H1 (cell line): ENCODE results near the gene TFPT. TPM values are rescaled to one million over a fixed set of nuclear protein-coding genes. Genes with fewer than 3 reads are reported as not detected.

Experiments
- CTCF ChIA-PET: fragments of 300-600 bp; sonication (Branson Sonifier 250); formaldehyde crosslinking; loops from one replicate; lab custom pipeline; 2021; ENCODE audit not compliant: partially characterized antibody; lab: Charles Lee
- POLR2A ChIA-PET: fragments of 300-600 bp; sonication (Branson Sonifier 250); formaldehyde crosslinking; loops from one replicate; lab custom pipeline; 2021; ENCODE audit warnings: inconsistent platforms; ENCODE audit not compliant: partially characterized antibody; lab: Charles Lee
- DNase-seq, 2 experiments: peaks; one replicate each; pipeline versions ENCODE4 v3.0.0 to v3.0.0-alpha.2; 2010 to 2022; ENCODE audit warnings: low spot score in 2 of 2, low read depth in 1 of 2, mixed read lengths in 1 of 2
- FAIRE-seq: peaks from 2 replicates; lab custom pipeline; 2011; peaks lifted over from hg19 to GRCh38; lab: Jason Lieb, UNC
- H2AFZ ChIP-seq: 2 replicates; pipeline ENCODE4 v1.8.1; 2012; ENCODE audit warnings: low read length, inconsistent platforms
- H2AK5ac ChIP-seq: 2 replicates; pipeline ENCODE4 v1.6.1; 2013; ENCODE audit warnings: low read depth, low read length
- H2BK120ac ChIP-seq: replicated peaks from 2 replicates; pipeline ENCODE3; 2013; ENCODE audit warnings: low read depth, low read length, inconsistent platforms
- H2BK12ac ChIP-seq: 2 replicates; pipeline ENCODE4 v1.6.1; 2013; ENCODE audit warnings: low read depth, low read length
- H2BK15ac ChIP-seq: 2 replicates; pipeline ENCODE4 v1.6.1; 2013; ENCODE audit warnings: low read length
- H2BK20ac ChIP-seq: 2 replicates; pipeline ENCODE4 v1.6.1; 2013; ENCODE audit warnings: low read length
- H2BK5ac ChIP-seq: 2 replicates; pipeline ENCODE4 v1.6.1; 2013; ENCODE audit warnings: low read depth, low read length
- H3K14ac ChIP-seq: 2 replicates; pipeline ENCODE4 v1.6.1; 2013; ENCODE audit warnings: inconsistent platforms; ENCODE audit not compliant: insufficient read length
- H3K18ac ChIP-seq: 2 replicates; pipeline ENCODE4 v1.6.1; 2013; ENCODE audit warnings: low read length; ENCODE audit errors: extremely low read depth
- H3K23ac ChIP-seq: 2 replicates; pipeline ENCODE4 v1.6.1; 2013; ENCODE audit warnings: inconsistent platforms; ENCODE audit not compliant: insufficient read length
- H3K23me2 ChIP-seq: 2 replicates; pipeline ENCODE4 v1.6.1; 2013; ENCODE audit warnings: low read depth, low read length
- H3K27ac ChIP-seq: 2 replicates; pipeline ENCODE4 v1.6.1; 2011; ENCODE audit warnings: low read depth, low read length, inconsistent platforms
- H3K27me3 ChIP-seq, 4 experiments: replicated peaks in 1 of 4; 1 replicate in 1 of 4; 2 replicates in 3 of 4; pipeline versions ENCODE4 v1.6.1 to v1.8.1; 2011 to 2013; ENCODE audit warnings: low read length in 3 of 4, mild to moderate bottlenecking in 3 of 4, inconsistent platforms in 2 of 4, mixed read lengths in 2 of 4, moderate library complexity in 1 of 4; ENCODE audit not compliant: control insufficient read depth in 3 of 4, insufficient read depth in 3 of 4; ENCODE audit errors: extremely low read depth in 1 of 4
- H3K36me3 ChIP-seq, 4 experiments: 2 replicates each; pipeline versions ENCODE4 v1.6.1 to v1.8.1; 2011 to 2013; ENCODE audit warnings: mild to moderate bottlenecking in 4 of 4, low read length in 3 of 4, moderate library complexity in 2 of 4, control low read depth in 1 of 4, inconsistent platforms in 1 of 4; ENCODE audit not compliant: insufficient read depth in 4 of 4, control insufficient read depth in 2 of 4
- H3K4ac ChIP-seq: replicated peaks from 2 replicates; pipeline ENCODE3; 2013; ENCODE audit warnings: low read length, low read depth, mixed read lengths, inconsistent platforms; ENCODE audit not compliant: insufficient read length
- H3K4me1 ChIP-seq, 4 experiments: replicated peaks in 1 of 4; 1 replicate in 1 of 4; 2 replicates in 3 of 4; pipeline versions ENCODE4 v1.6.1 to v1.8.1; 2011 to 2013; ENCODE audit warnings: low read length in 3 of 4, inconsistent platforms in 2 of 4, mixed read lengths in 1 of 4; ENCODE audit not compliant: insufficient read depth in 4 of 4, control insufficient read depth in 3 of 4
- H3K4me2 ChIP-seq, 2 experiments: 2 replicates each; pipeline versions ENCODE4 v1.6.1 to v1.8.1; 2011 to 2013; ENCODE audit warnings: low read depth in 2 of 2, low read length in 2 of 2, control low read depth in 1 of 2, inconsistent platforms in 1 of 2, mild to moderate bottlenecking in 1 of 2; ENCODE audit not compliant: insufficient read depth in 1 of 2
- H3K4me3 ChIP-seq, 4 experiments: fragments of 200-600, 300-600 bp in 1 of 4; sonication (generic), shearing (Covaris generic), sonication (Bioruptor Twin) in 1 of 4; 2 replicates each; pipeline versions ENCODE4 v1.5.1 to v1.8.1; 2011 to 2016; ENCODE audit warnings: low read length in 4 of 4, low read depth in 3 of 4, control low read depth in 2 of 4, inconsistent platforms in 2 of 4, mild to moderate bottlenecking in 2 of 4, mixed read lengths in 1 of 4, moderate library complexity in 1 of 4; ENCODE audit not compliant: insufficient read depth in 2 of 4; ENCODE audit errors: extremely low read depth in 1 of 4
- H3K56ac ChIP-seq: replicated peaks from 2 replicates; pipeline ENCODE3; 2013; ENCODE audit warnings: low read depth, mild to moderate bottlenecking, mixed read lengths, low read length, inconsistent platforms; ENCODE audit not compliant: insufficient read length
- H3K79me1 ChIP-seq: 2 replicates; pipeline ENCODE4 v1.6.1; 2013; ENCODE audit warnings: low read depth, low read length, control low read depth
- H3K79me2 ChIP-seq, 2 experiments: 2 replicates each; pipeline versions ENCODE4 v1.6.1 to v1.8.1; 2012 to 2013; ENCODE audit warnings: low read length in 2 of 2, mild to moderate bottlenecking in 2 of 2, inconsistent platforms in 1 of 2; ENCODE audit not compliant: insufficient read depth in 2 of 2, control insufficient read depth in 1 of 2
- H3K9ac ChIP-seq, 4 experiments: replicated peaks in 1 of 4; 1 replicate in 1 of 4; 2 replicates in 3 of 4; pipeline versions ENCODE4 v1.6.1 to v1.8.1; 2011 to 2013; ENCODE audit warnings: low read depth in 3 of 4, low read length in 3 of 4, control low read depth in 2 of 4, mild to moderate bottlenecking in 2 of 4, moderate library complexity in 2 of 4, inconsistent platforms in 1 of 4; ENCODE audit errors: extremely low read depth in 1 of 4
- H3K9me3 ChIP-seq, 2 experiments: 2 replicates each; pipeline versions ENCODE4 v1.6.1 to v1.8.1; 2012 to 2013; ENCODE audit warnings: mild to moderate bottlenecking in 2 of 2, moderate library complexity in 2 of 2, control low read depth in 1 of 2, inconsistent platforms in 1 of 2, low read depth in 1 of 2, low read length in 1 of 2, mixed read lengths in 1 of 2; ENCODE audit not compliant: insufficient read depth in 2 of 2
- H4K20me1 ChIP-seq, 2 experiments: replicated peaks in 1 of 2; 2 replicates each; pipeline versions ENCODE3 to v1.8.1; 2011 to 2013; ENCODE audit warnings: inconsistent platforms in 2 of 2, low read length in 2 of 2, mild to moderate bottlenecking in 1 of 2; ENCODE audit not compliant: insufficient read depth in 2 of 2, control insufficient read depth in 1 of 2
- H4K5ac ChIP-seq: 2 replicates; pipeline ENCODE4 v1.6.1; 2013; ENCODE audit warnings: low read length, low read depth, mixed read lengths, inconsistent platforms; ENCODE audit not compliant: insufficient read length
- H4K8ac ChIP-seq: 2 replicates; pipeline ENCODE4 v1.8.0; 2013; ENCODE audit warnings: mild to moderate bottlenecking, moderate library complexity, low read length, inconsistent platforms; ENCODE audit not compliant: insufficient read depth; ENCODE audit errors: extremely low read depth
- H4K91ac ChIP-seq: replicated peaks from 2 replicates; pipeline ENCODE3; 2013; ENCODE audit warnings: low read length, mixed read lengths, inconsistent platforms; ENCODE audit not compliant: insufficient read length
- CBX5 ChIP-seq: fragments of 300-800, 300-1000 bp; sonication (generic); IDR thresholded peaks from 2 replicates; pipeline ENCODE4 v1.7.1; 2016; ENCODE audit warnings: antibody characterized with exemption, low read length, low read depth
- CHD1 ChIP-seq: IDR thresholded peaks from 2 replicates; pipeline ENCODE4 v1.6.1; 2012; ENCODE audit warnings: low read depth, low read length, improper control_type of control experiment
- RFX5 ChIP-seq: IDR thresholded peaks from 2 replicates; pipeline ENCODE4 v1.6.1; 2011; ENCODE audit warnings: low read depth, low read length, improper control_type of control experiment, borderline replicate concordance
- WGBS, 2 experiments: shearing (Covaris generic) in 1 of 2; methylation state at CpG; one replicate each; pipeline versions ENCODE4 v1.1.6 to v1.1.7; 2013 to 2015; ENCODE audit warnings: low lambda C conversion rate in 2 of 2, mixed read lengths in 2 of 2, inconsistent platforms in 1 of 2, low coverage in 1 of 2, missing lambda C conversion rate in 1 of 2; ENCODE audit not compliant: insufficient replicate concordance in 2 of 2, insufficient coverage in 1 of 2, insufficient read length in 1 of 2; ENCODE audit errors: extremely low coverage in 1 of 2, missing lambda C conversion rate in 1 of 2; 5-methylcytosine and 5-hydroxymethylcytosine counted together
- polyA plus RNA-seq, 7 experiments: library from polyadenylated mRNA; depleted of rRNA in 3 of 7; stranded (reverse) in 5 of 7; unstranded in 2 of 7; fragments of >200 nt in 5 of 7; fragments of 200-250 nt in 2 of 7; gene quantifications; 1 replicate in 5 of 7; 2 replicates in 1 of 7; 4 replicates in 1 of 7; pipeline versions ENCODE4 v1.2.1 to v1.2.3, GENCODE V29; 2011 to 2013; ENCODE audit warnings: missing spikeins in 2 of 7, mixed read lengths in 2 of 7
- total RNA-seq: library from RNA; stranded (reverse); fragmentation: NEBNext Ultra II Directional; extraction: Animal tissue kit (Norgen Biotek cat#: 25700); gene quantifications from 2 replicates; pipeline ENCODE4 v1.2.1, GENCODE V29; 2021

The TFPT gene
- total and polyA plus RNA-seq, 2 of the 8 experiments (the other 6 are each of a cell fraction or from before 2014, with no cell fraction given): 10.4 to 17.7 TPM

GRCh38 chr19:54152267-54152666 is 36.8 kb upstream of the TFPT start:
- Histone ChIP-seq H4K91ac (no peak overlapping the region), H3K56ac (no peak overlapping the region), H2BK20ac (no peak overlapping the region), H3K4me2 (no peak overlapping the region), H3K36me3 (peaks cover 38 to 81% (median 74%) of the 10 kb centered on the region in 4 experiments), H3K27me3 (no peaks in the 10 kb centered on the region), H3K79me1 (no peaks in the 10 kb centered on the region; the same call in 1 of the 2 replicates), H2BK120ac (no peak overlapping the region), H3K4ac (no peak overlapping the region), H3K23me2 (no peaks in the 10 kb centered on the region), H3K18ac (no peak overlapping the region), H2BK12ac (no peak overlapping the region), H3K14ac (no peak overlapping the region), H2BK15ac (no peak overlapping the region), H3K23ac (no peak overlapping the region), H2AFZ (no peak overlapping the region), H3K9me3 (no peaks in the 10 kb centered on the region), H3K27ac (no peak overlapping the region), H4K8ac (no peak overlapping the region), H3K79me2 (no peaks in the 10 kb centered on the region), H3K4me3 (no peak overlapping the region), H2BK5ac (no peak overlapping the region), H4K20me1 (peaks cover 11 to 23% of the 10 kb centered on the region in 2 experiments), H3K4me1 (no peaks in the 10 kb centered on the region), H2AK5ac (no peak overlapping the region), H4K5ac (no peak overlapping the region), H3K9ac (no peak overlapping the region)
- WGBS, 2 experiments: 91% methylated on average over 12 of the region's 12 CpGs; no CpG with 5 or more reads in 1 of the 2 experiments
- FAIRE-seq (no peak), DNase-seq (no peak)
- ChIA-PET POLR2A (interaction anchor here (0.5 to 14.8 kb wide), 8 partner anchors 12 to 193 kb away, joined by 3 to 348 read pairs (median 4); partner anchors contain the start of genes CNOT3 and TSEN34), CTCF (no interaction called here)
- no peak for TF ChIP-seq RFX5
- TF ChIP-seq CBX5: no peak
- TF ChIP-seq CHD1: no peak
